DMS 273 treated with DMSO at 0.1 percent for 48 hours (cell line): ENCODE measurements around the gene TRDN.

Source experiments
- DNase-seq: peaks from one replicate; lab custom pipeline; 2025; lab: John Stamatoyannopoulos, UW

Gene TRDN

GRCh38 chr6:123169774-123170095 is 467.0 kb downstream of the TRDN start:
- DNase-seq: no peak

- no peak for DNase-seq
Measured at GRCh38 chr6:123168892-123169773, 467.6 kb downstream of the TRDN start.

GRCh38 chr6:123168466-123168865 is 468.3 kb downstream of the TRDN start:
- DNase-seq: no peak
